ENCODE results near the gene TPD52L2. TPM values are rescaled to one million over a fixed set of nuclear protein-coding genes. Genes with fewer than 3 reads are reported as not detected.

The TPD52L2 gene
- polyA plus RNA-seq, 2 donors: 82.0 to 107 TPM

DNA sequence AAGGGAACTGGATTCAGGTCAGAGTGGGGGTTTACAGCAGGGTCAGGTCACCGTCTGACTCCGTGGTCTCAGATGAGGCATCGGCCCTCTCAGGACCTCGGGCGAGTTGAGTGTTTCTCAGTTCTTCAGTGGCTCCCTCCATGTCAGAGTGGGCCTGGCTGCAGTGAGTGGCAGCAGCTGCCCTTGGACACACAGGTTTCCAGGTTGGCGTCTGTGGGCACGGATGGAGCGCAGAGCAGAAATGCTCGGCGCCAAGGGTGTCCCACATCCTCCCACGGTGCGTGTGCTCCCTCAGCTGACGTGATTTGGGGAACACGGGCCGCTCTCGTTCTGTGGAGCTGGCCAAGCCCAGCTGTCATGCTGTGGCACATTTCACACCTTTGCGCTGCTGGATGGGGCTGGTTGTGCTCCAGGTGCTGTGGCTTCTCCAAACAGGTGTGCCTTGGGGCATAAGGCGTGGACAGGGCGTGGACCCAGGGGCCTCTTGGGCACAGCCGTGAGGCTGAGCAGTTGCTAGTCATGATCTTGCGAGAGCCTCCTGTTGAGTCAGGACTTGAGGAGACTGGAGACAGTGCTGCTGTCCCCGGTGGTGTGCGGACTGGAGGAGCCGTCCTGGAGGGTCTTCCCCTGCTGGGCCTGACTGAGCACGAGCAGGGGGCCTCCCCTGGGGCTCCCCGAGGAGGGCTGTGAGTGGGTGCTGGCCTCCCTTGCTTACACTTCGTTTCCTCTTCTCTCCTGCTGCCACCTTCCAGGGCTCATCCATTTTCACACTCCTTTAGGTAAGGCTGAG, 20.4 kb downstream of the TPD52L2 start:
- H3K27me3 ChIP-seq (ENCODE audit: control insufficient read depth in 1 of 2, insufficient read depth in 2 of 2, low read length in 2 of 2): no peaks in the 10 kb centered on the region
- peak overlapping the region; percentile 17 to 37 for H3K4me3 ChIP-seq (ENCODE audit: low read depth in 1 of 2, low read length in 2 of 2)
- no peaks in the 10 kb centered on the region for H3K9me3 ChIP-seq (ENCODE audit: control insufficient read depth in 2 of 2, insufficient read depth in 1 of 2, low read depth in 1 of 2, low read length in 1 of 2)
- peaks cover 18 to 62% of the 10 kb centered on the region in 2 donors for H3K36me3 ChIP-seq (ENCODE audit: control insufficient read depth in 2 of 2, insufficient read depth in 2 of 2, low read length in 1 of 2)
- peak overlapping the region; percentile 49 to 73 for H3K27ac ChIP-seq (ENCODE audit: low read depth in 2 of 2, low read length in 1 of 2)
- WGBS, 2 donors: 64 to 76% methylated on average over 25 to 27 of the region's 27 CpGs
- H3K4me1 ChIP-seq (ENCODE audit: control insufficient read depth in 2 of 2, insufficient read depth in 2 of 2, low read length in 1 of 2): peaks cover 0 to 28% of the 10 kb centered on the region in 2 donors

DNA sequence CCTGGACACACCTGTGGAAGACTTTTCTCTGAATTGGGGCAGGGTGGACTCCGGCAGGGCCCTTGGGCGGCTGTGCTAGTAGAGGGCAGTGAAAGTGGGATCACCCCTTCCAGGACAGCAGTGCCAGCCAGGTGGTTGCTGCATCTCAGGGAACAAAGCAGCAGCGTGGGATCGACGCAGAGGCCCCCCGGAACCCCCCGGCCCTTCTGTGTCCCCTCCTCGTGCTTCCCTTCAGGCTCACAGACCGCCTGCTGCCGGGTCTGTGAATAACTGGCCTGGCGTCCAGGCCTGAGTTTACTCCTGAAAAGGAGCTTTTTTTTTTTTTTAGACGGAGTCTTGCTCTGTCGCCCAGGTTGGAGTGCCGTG, 21.0 kb downstream of the TPD52L2 start:
- Histone ChIP-seq H3K4me1 (ENCODE audit: control insufficient read depth in 2 of 2, insufficient read depth in 2 of 2, low read length in 1 of 2) (peaks cover 0 to 33% of the 10 kb centered on the region in 2 donors), H3K36me3 (ENCODE audit: control insufficient read depth in 2 of 2, insufficient read depth in 2 of 2, low read length in 1 of 2) (peaks cover 18 to 66% of the 10 kb centered on the region in 2 donors), H3K27me3 (ENCODE audit: control insufficient read depth in 1 of 2, insufficient read depth in 2 of 2, low read length in 2 of 2) (no peaks in the 10 kb centered on the region), H3K27ac (ENCODE audit: low read depth in 2 of 2, low read length in 1 of 2) (peak overlapping the region; percentile 49 to 73), H3K9me3 (ENCODE audit: control insufficient read depth in 2 of 2, insufficient read depth in 1 of 2, low read depth in 1 of 2, low read length in 1 of 2) (no peaks in the 10 kb centered on the region), H3K4me3 (ENCODE audit: low read depth in 1 of 2, low read length in 2 of 2) (peak overlapping the region; percentile 17 to 37)
- WGBS, 2 donors: 92 to 96% methylated on average over 11 to 14 of the region's 14 CpGs

DNA sequence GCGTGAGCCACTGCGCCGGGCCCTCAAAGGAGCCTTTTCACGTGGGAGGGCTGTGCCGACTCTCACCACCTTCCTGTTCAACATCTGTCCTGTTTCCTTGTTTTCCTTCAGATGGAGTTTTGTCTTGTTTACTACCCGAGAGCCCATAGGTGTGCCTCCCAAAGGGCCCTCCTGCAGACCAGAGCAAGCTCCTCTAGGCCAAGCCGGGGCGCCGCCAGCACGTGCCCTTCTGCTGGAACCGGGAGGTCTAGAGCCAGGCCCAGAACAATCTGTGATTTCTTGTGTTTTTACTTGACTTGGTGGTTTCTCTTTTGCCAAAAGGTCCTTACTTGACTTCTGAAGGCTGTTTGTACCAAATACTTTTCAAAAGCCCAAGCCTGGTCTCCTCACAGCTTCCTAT, 21.9 kb downstream of the TPD52L2 start:
- H3K36me3 ChIP-seq (ENCODE audit: control insufficient read depth in 2 of 2, insufficient read depth in 2 of 2, low read length in 1 of 2): peaks cover 18 to 66% of the 10 kb centered on the region in 2 donors
- H3K9me3 ChIP-seq (ENCODE audit: control insufficient read depth in 2 of 2, insufficient read depth in 1 of 2, low read depth in 1 of 2, low read length in 1 of 2): no peaks in the 10 kb centered on the region
- H3K27ac ChIP-seq (ENCODE audit: low read depth in 2 of 2, low read length in 1 of 2): peak overlapping the region in 1 of 2 donors; percentile 59
- H3K27me3 ChIP-seq (ENCODE audit: control insufficient read depth in 1 of 2, insufficient read depth in 2 of 2, low read length in 2 of 2): no peaks in the 10 kb centered on the region
- WGBS, 2 donors: 90 to 92% methylated on average over 11 of the region's 11 CpGs
- H3K4me3 ChIP-seq (ENCODE audit: low read depth in 1 of 2, low read length in 2 of 2): peak overlapping the region; percentile 0 to 24
- H3K4me1 ChIP-seq (ENCODE audit: control insufficient read depth in 2 of 2, insufficient read depth in 2 of 2, low read length in 1 of 2): peaks cover 0 to 37% of the 10 kb centered on the region in 2 donors

DNA sequence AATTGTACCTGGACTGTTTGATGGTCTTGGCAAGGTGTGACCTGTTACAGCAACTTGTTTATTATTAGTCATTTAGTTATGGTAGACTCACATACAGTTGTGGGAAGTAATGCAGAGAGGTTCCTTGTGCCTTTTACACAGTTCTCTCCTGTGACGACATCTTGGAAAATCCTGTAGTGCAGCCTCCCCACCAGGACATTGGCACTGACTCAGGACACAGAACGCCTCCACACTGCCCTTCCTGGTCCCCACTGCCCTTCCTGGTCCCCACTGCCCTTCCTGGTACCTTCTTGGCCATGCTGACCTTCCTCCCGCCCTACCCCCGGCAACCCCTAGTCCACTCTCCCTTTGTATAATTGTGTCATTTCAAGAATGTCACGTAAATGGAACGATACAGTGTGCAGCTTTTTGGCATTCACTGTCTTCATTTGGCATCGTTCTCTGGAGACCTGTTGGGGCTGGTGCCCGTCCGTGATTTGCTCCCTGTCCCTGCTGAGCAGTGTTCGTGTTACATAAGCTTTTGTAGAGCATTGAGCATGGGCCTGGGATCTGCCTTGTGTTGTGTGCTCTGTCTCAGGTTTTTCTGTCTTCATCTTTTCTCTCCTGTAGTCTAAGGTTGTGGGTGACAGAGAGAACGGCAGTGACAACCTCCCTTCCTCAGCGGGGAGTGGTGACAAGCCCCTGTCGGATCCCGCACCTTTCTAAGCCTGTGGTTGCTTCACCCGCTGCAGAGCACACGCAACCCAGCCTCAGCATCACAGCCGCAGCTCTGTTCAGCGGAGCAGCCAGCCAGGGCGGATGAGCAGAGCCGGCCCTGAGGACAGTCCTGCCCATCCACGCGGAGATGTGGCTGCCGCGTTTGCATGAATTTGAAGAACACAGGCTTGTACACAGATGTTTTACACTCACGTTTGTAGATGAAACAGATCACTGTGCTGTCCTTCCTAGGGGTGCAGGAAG, 24.5 kb downstream of the TPD52L2 start:
- WGBS, 2 donors: 54 to 65% methylated on average over 25 of the region's 25 CpGs
- H3K4me3 ChIP-seq (ENCODE audit: low read depth in 1 of 2, low read length in 2 of 2): peak overlapping the region in 1 of 2 donors; percentile 7
- H3K27me3 ChIP-seq (ENCODE audit: control insufficient read depth in 1 of 2, insufficient read depth in 2 of 2, low read length in 2 of 2): no peaks in the 10 kb centered on the region
- H3K4me1 ChIP-seq (ENCODE audit: control insufficient read depth in 2 of 2, insufficient read depth in 2 of 2, low read length in 1 of 2): peaks cover 0 to 33% of the 10 kb centered on the region in 2 donors
- H3K9me3 ChIP-seq (ENCODE audit: control insufficient read depth in 2 of 2, insufficient read depth in 1 of 2, low read depth in 1 of 2, low read length in 1 of 2): no peaks in the 10 kb centered on the region
- H3K27ac ChIP-seq (ENCODE audit: low read depth in 2 of 2, low read length in 1 of 2): peak overlapping the region; percentile 74 to 95
- peaks cover 8 to 44% of the 10 kb centered on the region in 2 donors for H3K36me3 ChIP-seq (ENCODE audit: control insufficient read depth in 2 of 2, insufficient read depth in 2 of 2, low read length in 1 of 2)

DNA sequence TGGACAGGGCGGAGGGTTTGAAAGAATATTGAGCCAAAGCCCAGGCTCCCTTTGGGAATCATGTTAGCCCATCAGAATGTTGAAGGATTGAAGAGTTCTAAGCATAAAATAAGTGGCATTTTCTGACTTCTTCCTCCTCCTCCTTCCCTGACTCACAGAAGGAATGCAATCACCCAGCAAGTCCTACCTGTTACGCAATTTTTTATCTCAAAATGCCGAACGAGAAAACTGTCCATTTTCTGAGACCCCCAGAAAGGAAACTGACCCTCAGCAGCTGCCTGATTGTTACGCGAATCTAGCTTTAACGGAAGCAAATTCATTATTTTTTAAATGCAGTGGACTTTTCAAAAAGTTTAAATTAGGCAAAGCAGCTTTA, 25.1 kb downstream of the TPD52L2 start:
- Histone ChIP-seq H3K27me3 (ENCODE audit: control insufficient read depth in 1 of 2, insufficient read depth in 2 of 2, low read length in 2 of 2) (no peaks in the 10 kb centered on the region), H3K27ac (ENCODE audit: low read depth in 2 of 2, low read length in 1 of 2) (peak overlapping the region; percentile 74 to 95), H3K36me3 (ENCODE audit: control insufficient read depth in 2 of 2, insufficient read depth in 2 of 2, low read length in 1 of 2) (peaks cover 8 to 41% of the 10 kb centered on the region in 2 donors), H3K9me3 (ENCODE audit: control insufficient read depth in 2 of 2, insufficient read depth in 1 of 2, low read depth in 1 of 2, low read length in 1 of 2) (no peaks in the 10 kb centered on the region), H3K4me3 (ENCODE audit: low read depth in 1 of 2, low read length in 2 of 2) (peak overlapping the region in 1 of 2 donors; percentile 7), H3K4me1 (ENCODE audit: control insufficient read depth in 2 of 2, insufficient read depth in 2 of 2, low read length in 1 of 2) (peaks cover 0 to 27% of the 10 kb centered on the region in 2 donors)
- WGBS, 2 donors: 65 to 73% methylated on average over 7 of the region's 7 CpGs

DNA sequence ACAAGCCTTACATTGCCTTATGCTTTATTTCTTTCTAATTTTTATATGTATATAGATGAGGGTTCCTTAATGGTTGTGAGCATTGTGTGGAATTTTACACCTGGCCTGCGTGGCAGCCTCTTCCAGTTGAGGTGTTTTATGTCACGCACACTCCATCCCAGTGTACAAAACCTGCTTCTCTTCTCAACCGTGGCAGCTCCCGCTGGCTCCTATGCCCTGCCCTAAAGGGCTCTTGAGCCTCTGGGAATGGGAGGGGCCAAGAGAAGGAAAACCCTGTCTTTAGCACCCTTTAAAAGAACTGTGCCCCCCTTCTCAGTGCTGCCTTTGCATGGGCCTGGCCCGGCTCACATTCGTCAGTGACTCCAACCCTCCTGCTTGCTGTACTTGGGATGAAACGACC, 25.5 kb downstream of the TPD52L2 start:
- Histone ChIP-seq H3K4me1 (ENCODE audit: control insufficient read depth in 2 of 2, insufficient read depth in 2 of 2, low read length in 1 of 2) (peaks cover 0 to 23% of the 10 kb centered on the region in 2 donors), H3K9me3 (ENCODE audit: control insufficient read depth in 2 of 2, insufficient read depth in 1 of 2, low read depth in 1 of 2, low read length in 1 of 2) (no peaks in the 10 kb centered on the region), H3K4me3 (ENCODE audit: low read depth in 1 of 2, low read length in 2 of 2) (no peak overlapping the region), H3K27me3 (ENCODE audit: control insufficient read depth in 1 of 2, insufficient read depth in 2 of 2, low read length in 2 of 2) (no peaks in the 10 kb centered on the region), H3K36me3 (ENCODE audit: control insufficient read depth in 2 of 2, insufficient read depth in 2 of 2, low read length in 1 of 2) (peaks cover 8 to 36% of the 10 kb centered on the region in 2 donors), H3K27ac (ENCODE audit: low read depth in 2 of 2, low read length in 1 of 2) (peak overlapping the region; percentile 74 to 92)
- WGBS, 2 donors: 52 to 69% methylated on average over 7 of the region's 7 CpGs

DNA sequence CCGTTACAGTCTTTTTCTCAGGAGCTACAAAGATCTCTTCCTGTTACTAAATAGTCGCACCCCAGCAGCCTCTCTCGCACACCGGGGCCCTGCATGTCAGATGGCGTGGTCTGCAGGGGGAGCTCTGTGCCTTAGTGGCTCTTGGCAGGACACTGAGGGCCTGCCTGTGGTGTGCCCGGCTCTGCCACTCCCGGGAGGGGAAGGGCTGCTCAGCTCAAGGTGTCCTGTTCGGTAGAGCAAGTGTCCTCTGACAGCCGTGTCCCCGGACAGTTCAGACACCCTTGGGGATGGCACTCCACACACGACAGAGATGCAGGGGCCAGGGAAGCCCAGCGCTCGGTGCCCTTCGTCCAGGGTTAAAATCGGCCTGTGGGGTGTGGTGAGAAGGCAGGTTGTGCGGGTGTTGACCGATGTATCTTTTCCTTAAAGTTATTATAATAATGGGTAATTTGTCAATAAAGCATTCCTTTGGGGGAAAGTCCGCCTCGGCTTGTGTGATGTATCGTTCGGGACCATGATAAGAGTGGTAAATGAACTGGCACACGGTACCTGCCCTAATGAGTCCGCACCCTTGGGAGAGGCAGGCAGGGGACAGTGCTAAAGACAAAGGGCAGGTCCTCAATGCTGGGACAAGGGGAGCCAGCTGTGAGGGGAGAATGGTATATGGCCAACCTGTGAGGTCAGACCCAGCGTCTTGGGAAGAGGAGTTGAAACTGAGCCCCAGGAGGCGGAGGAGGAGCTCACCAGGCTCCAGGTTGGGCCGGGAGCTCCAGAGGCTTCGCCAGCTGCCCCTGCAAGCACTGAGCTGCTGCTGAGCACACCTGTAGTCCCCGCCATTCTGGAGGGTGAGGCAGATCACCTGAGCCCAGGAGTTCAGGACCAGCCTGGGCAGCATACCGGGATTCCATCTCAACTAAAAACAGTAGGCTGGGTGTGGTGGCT, 26.3 kb downstream of the TPD52L2 start:
- Histone ChIP-seq H3K27me3 (ENCODE audit: control insufficient read depth in 1 of 2, insufficient read depth in 2 of 2, low read length in 2 of 2) (no peaks in the 10 kb centered on the region), H3K36me3 (ENCODE audit: control insufficient read depth in 2 of 2, insufficient read depth in 2 of 2, low read length in 1 of 2) (peaks cover 5 to 31% of the 10 kb centered on the region in 2 donors), H3K27ac (ENCODE audit: low read depth in 2 of 2, low read length in 1 of 2) (peak overlapping the region; percentile 74 to 92), H3K4me3 (ENCODE audit: low read depth in 1 of 2, low read length in 2 of 2) (no peak overlapping the region), H3K4me1 (ENCODE audit: control insufficient read depth in 2 of 2, insufficient read depth in 2 of 2, low read length in 1 of 2) (peaks cover 2 to 20% of the 10 kb centered on the region in 2 donors), H3K9me3 (ENCODE audit: control insufficient read depth in 2 of 2, insufficient read depth in 1 of 2, low read depth in 1 of 2, low read length in 1 of 2) (no peaks in the 10 kb centered on the region)
- 80 to 81% methylated on average over 29 of the region's 29 CpGs for WGBS, 2 donors

DNA sequence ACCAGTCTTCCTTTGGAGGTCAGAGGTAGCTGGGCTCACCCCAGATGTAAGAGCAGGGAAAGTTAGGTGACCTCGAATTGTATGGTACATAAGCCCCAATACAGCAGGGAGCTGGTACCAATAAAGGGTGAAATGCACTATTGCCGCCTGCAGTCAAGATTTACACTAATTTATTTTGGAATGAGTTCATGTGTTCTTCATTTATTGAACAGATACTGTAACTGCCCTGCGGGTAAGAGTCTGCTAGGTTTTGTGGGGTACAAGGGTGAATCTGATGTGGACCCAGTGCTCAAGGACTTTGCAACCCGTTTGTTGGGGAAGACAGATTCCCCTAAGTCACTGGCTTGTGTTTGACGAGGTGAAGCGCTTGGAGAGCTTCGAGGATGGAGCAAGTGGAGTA, 27.3 kb downstream of the TPD52L2 start:
- H3K9me3 ChIP-seq (ENCODE audit: control insufficient read depth in 2 of 2, insufficient read depth in 1 of 2, low read depth in 1 of 2, low read length in 1 of 2): no peaks in the 10 kb centered on the region
- H3K36me3 ChIP-seq (ENCODE audit: control insufficient read depth in 2 of 2, insufficient read depth in 2 of 2, low read length in 1 of 2): peaks cover 5 to 26% of the 10 kb centered on the region in 2 donors
- no peaks in the 10 kb centered on the region for H3K27me3 ChIP-seq (ENCODE audit: control insufficient read depth in 1 of 2, insufficient read depth in 2 of 2, low read length in 2 of 2)
- H3K27ac ChIP-seq (ENCODE audit: low read depth in 2 of 2, low read length in 1 of 2): no peak overlapping the region
- H3K4me1 ChIP-seq (ENCODE audit: control insufficient read depth in 2 of 2, insufficient read depth in 2 of 2, low read length in 1 of 2): peaks cover 4 to 23% of the 10 kb centered on the region in 2 donors
- 87 to 88% methylated on average over 7 of the region's 7 CpGs for WGBS, 2 donors
- H3K4me3 ChIP-seq (ENCODE audit: low read depth in 1 of 2, low read length in 2 of 2): no peak overlapping the region

DNA sequence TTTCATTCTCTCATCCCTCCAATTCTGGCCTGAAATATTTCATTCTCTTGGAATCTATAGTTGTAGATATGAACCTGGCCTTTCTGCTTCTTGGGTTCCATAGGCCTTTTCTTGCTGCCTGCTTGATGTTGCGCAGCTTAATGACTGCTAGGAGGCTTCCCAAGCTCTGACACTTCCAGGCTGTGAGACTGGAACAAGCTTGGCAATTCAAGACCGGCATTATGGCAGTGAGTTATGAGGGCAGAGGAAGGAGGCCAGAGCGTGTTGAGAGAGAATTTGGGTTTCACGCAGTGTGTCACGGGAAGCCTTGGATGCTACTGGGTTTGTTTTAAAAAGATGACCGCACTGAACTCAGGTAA, 28.9 kb downstream of the TPD52L2 start:
- Histone ChIP-seq H3K27me3 (ENCODE audit: control insufficient read depth in 1 of 2, insufficient read depth in 2 of 2, low read length in 2 of 2) (no peaks in the 10 kb centered on the region), H3K27ac (ENCODE audit: low read depth in 2 of 2, low read length in 1 of 2) (peak overlapping the region; percentile 32 to 78), H3K4me3 (ENCODE audit: low read depth in 1 of 2, low read length in 2 of 2) (peak overlapping the region in 1 of 2 donors; percentile 97), H3K4me1 (ENCODE audit: control insufficient read depth in 2 of 2, insufficient read depth in 2 of 2, low read length in 1 of 2) (peaks cover 4 to 19% of the 10 kb centered on the region in 2 donors), H3K9me3 (ENCODE audit: control insufficient read depth in 2 of 2, insufficient read depth in 1 of 2, low read depth in 1 of 2, low read length in 1 of 2) (no peaks in the 10 kb centered on the region), H3K36me3 (ENCODE audit: control insufficient read depth in 2 of 2, insufficient read depth in 2 of 2, low read length in 1 of 2) (peaks cover 5 to 21% of the 10 kb centered on the region in 2 donors)
- WGBS, 2 donors: 33 to 34% methylated on average over 6 of the region's 6 CpGs
